Measurements from ENCODE around the gene GRK4.

The GRK4 gene

GRCh38 chr4:2949782-2950125 lies 13.6 kb upstream of the GRK4 start:
- Histone ChIP-seq H3K4me1 (ENCODE audit: control insufficient read depth, insufficient read depth, low read length) (no peaks in the 10 kb centered on the region), H3K4me3 (ENCODE audit: low read depth, low read length) (no peak overlapping the region), H3K9me3 (ENCODE audit: control insufficient read depth, insufficient read depth, low read depth, low read length) (no peaks in the 10 kb centered on the region), H3K27ac (ENCODE audit: extremely low read depth, low read depth, low read length) (no peak overlapping the region), H3K36me3 (ENCODE audit: control insufficient read depth in 2 of 2, insufficient read depth in 1 of 2, low read length in 2 of 2) (peaks cover 0 to 99% of the 10 kb centered on the region in 2 experiments)
- POLR2A ChIA-PET = no interaction called here
- CTCF ChIA-PET = interaction anchor here (1.1 kb wide), 1 partner anchor 87 kb away, joined by 5 read pairs; no protein-coding TSS in a partner anchor
- TF ChIP-seq SALL2 (tag by site-specific recombination; IDR thresholded peaks at IDR 0.05; ENCODE audit: borderline replicate concordance) (no peak), ZNF37A (tag by site-specific recombination; IDR thresholded peaks at IDR 0.05) (no peak), ZNF426 (tag by site-specific recombination; IDR thresholded peaks at IDR 0.05) (no peak), ZNF366 (tag by site-specific recombination; conservative IDR thresholded peaks at IDR 0.05) (no peak), ZBTB17 (tag by site-specific recombination; IDR thresholded peaks at IDR 0.05) (no peak), ZNF530 (tag by site-specific recombination; IDR thresholded peaks at IDR 0.05; ENCODE audit: low read depth) (no peak), ZNF585B (tag by site-specific recombination; IDR thresholded peaks at IDR 0.05) (no peak), CTCF (tag by site-specific recombination; IDR thresholded peaks at IDR 0.05) (no peak)
- TF ChIP-seq, protein P1, sequence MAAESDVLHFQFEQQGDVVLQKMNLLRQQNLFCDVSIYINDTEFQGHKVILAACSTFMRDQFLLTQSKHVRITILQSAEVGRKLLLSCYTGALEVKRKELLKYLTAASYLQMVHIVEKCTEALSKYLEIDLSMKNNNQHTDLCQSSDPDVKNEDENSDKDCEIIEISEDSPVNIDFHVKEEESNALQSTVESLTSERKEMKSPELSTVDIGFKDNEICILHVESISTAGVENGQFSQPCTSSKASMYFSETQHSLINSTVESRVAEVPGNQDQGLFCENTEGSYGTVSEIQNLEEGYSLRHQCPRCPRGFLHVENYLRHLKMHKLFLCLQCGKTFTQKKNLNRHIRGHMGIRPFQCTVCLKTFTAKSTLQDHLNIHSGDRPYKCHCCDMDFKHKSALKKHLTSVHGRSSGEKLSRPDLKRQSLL (tag by site-specific recombination; IDR thresholded peaks at IDR 0.05) = no peak
- TF ChIP-seq, protein P2, sequence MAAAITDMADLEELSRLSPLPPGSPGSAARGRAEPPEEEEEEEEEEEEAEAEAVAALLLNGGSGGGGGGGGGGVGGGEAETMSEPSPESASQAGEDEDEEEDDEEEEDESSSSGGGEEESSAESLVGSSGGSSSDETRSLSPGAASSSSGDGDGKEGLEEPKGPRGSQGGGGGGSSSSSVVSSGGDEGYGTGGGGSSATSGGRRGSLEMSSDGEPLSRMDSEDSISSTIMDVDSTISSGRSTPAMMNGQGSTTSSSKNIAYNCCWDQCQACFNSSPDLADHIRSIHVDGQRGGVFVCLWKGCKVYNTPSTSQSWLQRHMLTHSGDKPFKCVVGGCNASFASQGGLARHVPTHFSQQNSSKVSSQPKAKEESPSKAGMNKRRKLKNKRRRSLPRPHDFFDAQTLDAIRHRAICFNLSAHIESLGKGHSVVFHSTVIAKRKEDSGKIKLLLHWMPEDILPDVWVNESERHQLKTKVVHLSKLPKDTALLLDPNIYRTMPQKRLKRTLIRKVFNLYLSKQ (tag by site-specific recombination; IDR thresholded peaks at IDR 0.05; ENCODE audit: borderline replicate concordance) = no peak
- TF ChIP-seq, protein P3, sequence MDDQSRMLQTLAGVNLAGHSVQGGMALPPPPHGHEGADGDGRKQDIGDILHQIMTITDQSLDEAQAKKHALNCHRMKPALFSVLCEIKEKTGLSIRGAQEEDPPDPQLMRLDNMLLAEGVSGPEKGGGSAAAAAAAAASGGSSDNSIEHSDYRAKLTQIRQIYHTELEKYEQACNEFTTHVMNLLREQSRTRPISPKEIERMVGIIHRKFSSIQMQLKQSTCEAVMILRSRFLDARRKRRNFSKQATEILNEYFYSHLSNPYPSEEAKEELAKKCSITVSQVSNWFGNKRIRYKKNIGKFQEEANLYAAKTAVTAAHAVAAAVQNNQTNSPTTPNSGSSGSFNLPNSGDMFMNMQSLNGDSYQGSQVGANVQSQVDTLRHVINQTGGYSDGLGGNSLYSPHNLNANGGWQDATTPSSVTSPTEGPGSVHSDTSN (CRISPR knock-in tag; IDR thresholded peaks at IDR 0.05) = no peak

- no peaks in the 10 kb centered on the region for H3K4me1 ChIP-seq (ENCODE audit: control insufficient read depth, insufficient read depth, low read length)
- POLR2A ChIA-PET = no interaction called here
- CTCF ChIA-PET = interaction anchor here (0.5 kb wide), 1 partner anchor 732 kb away, joined by 3 read pairs; no protein-coding TSS in a partner anchor
- H3K4me3 ChIP-seq (ENCODE audit: low read depth, low read length) = no peak overlapping the region
- peaks cover 0 to 98% of the 10 kb centered on the region in 2 experiments for H3K36me3 ChIP-seq (ENCODE audit: control insufficient read depth in 2 of 2, insufficient read depth in 1 of 2, low read length in 2 of 2)
- H3K9me3 ChIP-seq (ENCODE audit: control insufficient read depth, insufficient read depth, low read depth, low read length) = no peaks in the 10 kb centered on the region
- H3K27ac ChIP-seq (ENCODE audit: extremely low read depth, low read depth, low read length) = no peak overlapping the region
- no peak for TF ChIP-seq ZNF157 (tag by site-specific recombination; IDR thresholded peaks at IDR 0.05)
- no peak for TF ChIP-seq ZNF48 (tag by site-specific recombination; IDR thresholded peaks at IDR 0.05)
- no peak for TF ChIP-seq ZSCAN18 (tag by site-specific recombination; IDR thresholded peaks at IDR 0.05)
- TF ChIP-seq REPIN1 (tag by site-specific recombination; IDR thresholded peaks at IDR 0.05; ENCODE audit: low read depth) = no peak
- no peak for TF ChIP-seq ZNF670 (tag by site-specific recombination; IDR thresholded peaks at IDR 0.05; ENCODE audit: low read depth)
- no peak for TF ChIP-seq ZNF138 (tag by site-specific recombination; IDR thresholded peaks at IDR 0.05; ENCODE audit: borderline replicate concordance)
- no peak for TF ChIP-seq HOXC10 (CRISPR knock-in tag; IDR thresholded peaks at IDR 0.05)
- peak; percentile 38 for TF ChIP-seq ZNF629 (tag by site-specific recombination; IDR thresholded peaks at IDR 0.05)
- no peak for TF ChIP-seq ZNF10 (tag by site-specific recombination; IDR thresholded peaks at IDR 0.05)
- TF ChIP-seq SP3 (tag by site-specific recombination; IDR thresholded peaks at IDR 0.05) = no peak
- TF ChIP-seq ZNF394 (tag by site-specific recombination; IDR thresholded peaks at IDR 0.05; ENCODE audit: borderline replicate concordance) = no peak
- TF ChIP-seq ZNF488 (tag by site-specific recombination; IDR thresholded peaks at IDR 0.05) = no peak
- no peak for TF ChIP-seq ZSCAN30 (tag by site-specific recombination; IDR thresholded peaks at IDR 0.05)
- no peak for TF ChIP-seq ZNF624 (tag by site-specific recombination; IDR thresholded peaks at IDR 0.05)
- no peak for TF ChIP-seq ZFP3 (tag by site-specific recombination; IDR thresholded peaks at IDR 0.05; ENCODE audit: low read depth)
- peak; percentile 73 for TF ChIP-seq ZBTB17 (tag by site-specific recombination; IDR thresholded peaks at IDR 0.05)
These were observed 13.0 kb upstream of the GRK4 start for GRCh38 chr4:2950221-2950989.

All from HEK293 (cell line).